HCT116 (cell line): Measurements from ENCODE around the gene ZNF628. TPM values are rescaled to one million over a fixed set of nuclear protein-coding genes. Genes with fewer than 3 reads are reported as not detected.

ENCODE experiments used
- ATAC-seq: fragments of 200-7000 bp; cut with Tn5 transposase; 2 replicates; pipeline ENCODE4 v1.9.1; 2020; ENCODE audit warnings: mild to moderate bottlenecking, moderate library complexity
- BruUV-seq: library from RNA; stranded (reverse); fragments of 400-500 nt; replicated peaks from 2 replicates; lab custom pipeline; 2021; lab: Mats Ljungman, UMichigan
- CTCF ChIA-PET: fragments of 300-600 bp; sonication (Branson Sonifier 250); formaldehyde crosslinking; loops from one replicate; lab custom pipeline; 2021; ENCODE audit warnings: antibody characterized with exemption; lab: Charles Lee
- POLR2A ChIA-PET: fragments of 300-600, 350-600 bp; sonication (Branson Sonifier 250); formaldehyde crosslinking; loops from one replicate; lab custom pipeline; 2021; ENCODE audit warnings: antibody characterized with exemption; lab: Charles Lee
- RAD21 ChIA-PET, 2 experiments: fragments of 300-600 bp; sonication (Branson Sonifier 250); formaldehyde crosslinking; loops; one replicate each; lab custom pipeline; 2023; ENCODE audit warnings: low total read pairs in 2 of 2; ENCODE audit not compliant: uncharacterized antibody in 2 of 2, unreplicated experiment in 2 of 2, low non-redundant PET in 1 of 2; lab: Charles Lee
- DNase-seq: peaks from one replicate; pipeline ENCODE4 v3.0.0-alpha.2; 2010; ENCODE audit warnings: low read depth, low spot score
- H2AFZ ChIP-seq: fragments of 200-600 bp; shearing (Covaris generic), sonication (generic); 2 replicates; pipeline ENCODE4 v1.6.1; 2017; ENCODE audit warnings: low read depth, mixed run types, mixed read lengths, antibody characterized with exemption, low read length; ENCODE audit not compliant: poor library complexity, severe bottlenecking
- H3K27ac ChIP-seq: 2 replicates; pipeline ENCODE4 v1.5.1; 2012; ENCODE audit warnings: low read depth, low read length
- H3K27me3 ChIP-seq: fragments of 200-600 bp; sonication (generic); 2 replicates; pipeline ENCODE4 v1.6.1; 2016; ENCODE audit warnings: mixed run types, low read length, mixed read lengths; ENCODE audit not compliant: insufficient read depth
- H3K36me3 ChIP-seq, 2 experiments: fragments of 200-500 bp in 1 of 2; fragments of 200-600 bp in 1 of 2; sonication (Bioruptor generic) in 1 of 2; sonication (generic) in 1 of 2; 2 replicates each; pipeline versions ENCODE4 v1.5.1 to v1.6.1; 2014 to 2016; ENCODE audit warnings: low read length in 2 of 2, inconsistent platforms in 1 of 2, mixed read lengths in 1 of 2, mixed run types in 1 of 2; ENCODE audit not compliant: insufficient read depth in 2 of 2, control insufficient read depth in 1 of 2
- H3K4me1 ChIP-seq, 2 experiments: fragments of 200-600 bp in 1 of 2; sonication (generic) in 1 of 2; 2 replicates each; pipeline versions ENCODE4 v1.5.1 to v1.6.1; 2012 to 2017; ENCODE audit warnings: low read length in 2 of 2, inconsistent platforms in 1 of 2, mild to moderate bottlenecking in 1 of 2, mixed read lengths in 1 of 2, mixed run types in 1 of 2, moderate library complexity in 1 of 2; ENCODE audit not compliant: insufficient read depth in 2 of 2, control insufficient read depth in 1 of 2
- H3K4me2 ChIP-seq: fragments of 200-600 bp; sonication (generic); 2 replicates; pipeline ENCODE4 v1.6.1; 2017; ENCODE audit warnings: mixed run types, low read length, mixed read lengths
- H3K4me3 ChIP-seq, 2 experiments: fragments of 200-600 bp in 1 of 2; sonication (generic) in 1 of 2; replicated peaks in 1 of 2; 2 replicates each; pipeline ENCODE4 v1.5.1; 2011 to 2016; ENCODE audit warnings: low read length in 2 of 2, control low read depth in 1 of 2, low read depth in 1 of 2, mild to moderate bottlenecking in 1 of 2, mixed read lengths in 1 of 2, mixed run types in 1 of 2
- H3K79me2 ChIP-seq: fragments of 200-600 bp; sonication (generic); 2 replicates; pipeline ENCODE4 v1.6.1; 2017; ENCODE audit warnings: mild to moderate bottlenecking, mixed run types, low read length, moderate library complexity, mixed read lengths; ENCODE audit not compliant: insufficient read depth
- H3K9ac ChIP-seq: fragments of 200-600 bp; sonication (generic); 2 replicates; pipeline ENCODE4 v1.6.1; 2016; ENCODE audit warnings: low read length, mixed read lengths
- H3K9me2 ChIP-seq: fragments of 200-600 bp; sonication (generic), shearing (Covaris generic); 2 replicates; pipeline ENCODE4 v1.6.1; 2017; ENCODE audit warnings: mixed run types, mild to moderate bottlenecking, moderate library complexity; ENCODE audit not compliant: insufficient read depth
- H3K9me3 ChIP-seq, 2 experiments: fragments of 200-500 bp in 1 of 2; fragments of 200-600 bp in 1 of 2; sonication (Bioruptor generic) in 1 of 2; sonication (generic) in 1 of 2; 2 replicates each; pipeline ENCODE4 v1.6.1; 2014 to 2017; ENCODE audit warnings: low read length in 2 of 2, mixed read lengths in 2 of 2, inconsistent platforms in 1 of 2, low read depth in 1 of 2, mild to moderate bottlenecking in 1 of 2, mixed run types in 1 of 2, moderate library complexity in 1 of 2; ENCODE audit not compliant: control insufficient read depth in 1 of 2, insufficient read depth in 1 of 2
- H4K20me1 ChIP-seq: fragments of 200-600 bp; sonication (generic), shearing (Covaris generic); 2 replicates; pipeline ENCODE4 v1.6.1; 2017; ENCODE audit warnings: mixed run types, mild to moderate bottlenecking, moderate library complexity; ENCODE audit not compliant: insufficient read depth
- ATF3 ChIP-seq: IDR thresholded peaks from 2 replicates; pipeline ENCODE4 v1.6.1; 2012
- CBX3 ChIP-seq: IDR thresholded peaks from 2 replicates; pipeline ENCODE4 v1.6.1; 2012; ENCODE audit warnings: low read depth
- CEBPB ChIP-seq: IDR thresholded peaks from 2 replicates; pipeline ENCODE4 v1.6.1; 2012; ENCODE audit warnings: low read depth
- EGR1 ChIP-seq: IDR thresholded peaks from 2 replicates; pipeline ENCODE4 v1.6.1; 2012; ENCODE audit warnings: low read depth
- ELF1 ChIP-seq: IDR thresholded peaks from 2 replicates; pipeline ENCODE4 v1.6.1; 2012; ENCODE audit warnings: low read depth, borderline replicate concordance
- EZH2phosphoT487 ChIP-seq: fragments of 200-600 bp; IDR thresholded peaks from 2 replicates; pipeline ENCODE4 v1.6.1; 2018; ENCODE audit warnings: antibody characterized with exemption, borderline replicate concordance
- FOSL1 ChIP-seq: IDR thresholded peaks from 2 replicates; pipeline ENCODE4 v1.6.1; 2012; ENCODE audit warnings: low read depth
- JUND ChIP-seq: IDR thresholded peaks from 2 replicates; pipeline ENCODE4 v1.6.1; 2012
- POLR2A ChIP-seq: IDR thresholded peaks from 2 replicates; pipeline ENCODE4 v1.7.0; 2011; ENCODE audit warnings: borderline replicate concordance; ENCODE audit not compliant: insufficient read depth, insufficient read length; ENCODE audit errors: extremely low read depth
- POLR2AphosphoS5 ChIP-seq: IDR thresholded peaks from 2 replicates; pipeline ENCODE4 v1.6.1; 2011; ENCODE audit warnings: mild to moderate bottlenecking, low read depth, low read length, moderate library complexity
- RAD21 ChIP-seq: IDR thresholded peaks from 2 replicates; pipeline ENCODE4 v1.6.1; 2012; ENCODE audit warnings: low read depth, mild to moderate bottlenecking
- SP1 ChIP-seq: IDR thresholded peaks from 2 replicates; pipeline ENCODE4 v1.6.1; 2012; ENCODE audit warnings: low read depth
- SRF ChIP-seq: IDR thresholded peaks from 2 replicates; pipeline ENCODE4 v1.6.1; 2012; ENCODE audit warnings: low read depth
- TCF7L2 ChIP-seq: IDR thresholded peaks from 2 replicates; pipeline ENCODE4 v1.7.0; 2011; ENCODE audit warnings: borderline replicate concordance, inconsistent platforms; ENCODE audit not compliant: insufficient read depth, insufficient read length; ENCODE audit errors: extremely low read depth
- YY1 ChIP-seq: IDR thresholded peaks from 2 replicates; pipeline ENCODE4 v1.6.1; 2011; ENCODE audit warnings: low read length, low read depth, moderate library complexity, mild to moderate bottlenecking; ENCODE audit not compliant: insufficient replicate concordance; ENCODE audit errors: extremely low read depth
- ZBTB33 ChIP-seq: IDR thresholded peaks from 2 replicates; pipeline ENCODE4 v1.6.1; 2011; ENCODE audit warnings: mild to moderate bottlenecking, low read length, moderate library complexity; ENCODE audit not compliant: insufficient replicate concordance; ENCODE audit errors: extremely low read depth
- intact Hi-C: fragments of 100-400 bp; cut with micrococcal nuclease; formaldehyde crosslinking; loops from 2 replicates; pipeline ENCODE4 v1.10.0; 2022
- total RNA-seq: library from RNA; stranded (reverse); gene quantifications from one replicate; pipeline ENCODE4 v1.2.1, GENCODE V29; 2021; ENCODE audit not compliant: unreplicated experiment
- TF ChIP-seq, protein P1 (sequence below): IDR thresholded peaks from 2 replicates; pipeline ENCODE4 v1.6.1; 2012

Gene ZNF628
- total RNA-seq, 1 experiment from 2014 or later, result 14.9 TPM

- peaks cover 19% of the 10 kb centered on the region; the same call in 1 of the 2 replicates for H3K27me3 ChIP-seq
- ChIA-PET CTCF (interaction anchor here (0.5 kb wide), 1 partner anchor 355 kb away, joined by 4 read pairs; no protein-coding TSS in a partner anchor), RAD21 (no interaction called here), POLR2A (no interaction called here)
- H3K4me3 ChIP-seq, result no peak within 1 kb of the TSS
- DNase-seq (no peak), ATAC-seq (no peak)
- H3K36me3 ChIP-seq, result no peaks in the 10 kb centered on the region
- H3K4me2 ChIP-seq, result peak within 1 kb of the TSS; percentile 40
- no peaks in the 10 kb centered on the region for H3K79me2 ChIP-seq
- BruUV-seq, result no TSS peak
- H3K9me2 ChIP-seq, result no peaks in the 10 kb centered on the region
- H2AFZ ChIP-seq, result no peak within 1 kb of the TSS
- H4K20me1 ChIP-seq, result no peaks in the 10 kb centered on the region
- no peaks in the 10 kb centered on the region for H3K9me3 ChIP-seq
- H3K4me1 ChIP-seq, result peaks cover 0 to 10% of the 10 kb centered on the region in 2 experiments; a peak in 2 of 4 replicates
- no peak for TF ChIP-seq CEBPB
- TF ChIP-seq ELF1, result no peak
- no peak for TF ChIP-seq YY1
- no peak for TF ChIP-seq SRF
- TF ChIP-seq POLR2A, result no peak
- TF ChIP-seq SP1, result no peak
- no peak for TF ChIP-seq JUND
- no peak for TF ChIP-seq EZH2phosphoT487
- intact Hi-C loops, result loop anchor here (10.0 kb wide), 1 partner anchor 228 kb away; no protein-coding TSS in a partner anchor
- H3K9ac ChIP-seq, result no peak within 1 kb of the TSS
- H3K27ac ChIP-seq, result no peak within 1 kb of the TSS; the same call in 1 of the 2 replicates
These were observed 33.2 kb upstream of the ZNF628 start, which contains the start of gene SHISA7 for GRCh38 chr19:55443045-55443823. SHISA7 (minus strand) TSS chr19:55443300; CDS start chr19:55442863, 437 bp downstream.

DNA sequence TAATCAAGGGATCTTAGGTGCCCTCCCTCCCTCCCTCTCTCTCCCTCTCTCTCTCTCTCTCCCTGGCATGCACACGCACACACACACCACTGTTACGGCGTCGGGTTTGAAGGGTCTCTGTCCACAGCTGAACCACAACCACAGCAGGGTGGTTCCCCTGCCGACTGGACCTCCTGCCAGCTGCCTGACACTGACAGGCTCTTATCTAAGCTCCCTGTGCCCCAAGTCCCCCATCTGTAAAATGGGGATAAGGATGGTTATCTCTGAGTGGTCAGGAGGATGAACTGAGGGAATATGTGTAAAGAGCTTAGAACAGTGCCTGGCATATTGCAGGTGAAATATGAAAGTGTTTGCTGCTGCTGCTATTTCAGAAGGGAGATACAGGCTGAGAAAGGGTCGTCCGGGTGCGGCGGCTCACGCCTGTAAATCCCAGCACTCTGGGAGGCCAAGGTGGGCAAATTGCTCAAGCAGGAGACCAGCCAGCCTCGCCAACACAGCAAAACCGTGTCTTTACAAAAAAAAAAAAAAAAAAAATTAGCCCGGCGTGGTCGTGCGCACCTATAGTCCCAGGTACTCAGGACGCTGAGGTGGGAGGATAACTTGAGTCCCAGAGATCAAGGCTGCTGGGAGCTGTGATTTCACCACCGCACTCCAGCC, 32.5 kb upstream of the ZNF628 start:
- no TSS peak for BruUV-seq
- ChIA-PET RAD21 (no interaction called here), CTCF (no interaction called here), POLR2A (no interaction called here)
- Histone ChIP-seq H3K79me2 (no peaks in the 10 kb centered on the region), H4K20me1 (no peaks in the 10 kb centered on the region), H3K4me3 (no peak overlapping the region), H3K4me2 (no peak overlapping the region), H3K9ac (no peak overlapping the region), H3K4me1 (peaks cover 0 to 10% of the 10 kb centered on the region in 2 experiments; a peak in 2 of 4 replicates), H3K9me3 (no peaks in the 10 kb centered on the region), H2AFZ (no peak overlapping the region), H3K36me3 (no peaks in the 10 kb centered on the region), H3K27me3 (peaks cover 19% of the 10 kb centered on the region; the same call in 1 of the 2 replicates), H3K27ac (no peak overlapping the region), H3K9me2 (no peaks in the 10 kb centered on the region)
- no peak for DNase-seq
- intact Hi-C loops, result loop anchor here (10.0 kb wide), 1 partner anchor 229 kb away; no protein-coding TSS in a partner anchor
- no peak for ATAC-seq
- no peak for TF ChIP-seq TCF7L2
- no peak for TF ChIP-seq EGR1
- TF ChIP-seq RAD21, result no peak
- no peak for TF ChIP-seq POLR2AphosphoS5
- no peak for TF ChIP-seq SP1
- TF ChIP-seq ZBTB33, result no peak
- no peak for TF ChIP-seq SRF
- no peak for TF ChIP-seq ATF3
- no peak for TF ChIP-seq CBX3
- TF ChIP-seq ELF1, result no peak
- TF ChIP-seq, protein P1, sequence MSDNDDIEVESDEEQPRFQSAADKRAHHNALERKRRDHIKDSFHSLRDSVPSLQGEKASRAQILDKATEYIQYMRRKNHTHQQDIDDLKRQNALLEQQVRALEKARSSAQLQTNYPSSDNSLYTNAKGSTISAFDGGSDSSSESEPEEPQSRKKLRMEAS, result no peak
- TF ChIP-seq FOSL1, result no peak
